Muscle of arm (tissue), 12 donors: ENCODE measurements around the gene STK16. TPM values are rescaled to one million over a fixed set of nuclear protein-coding genes. Genes with fewer than 3 reads are reported as not detected.
"Not testable (repeated sequence)": the region's sequence is repeated elsewhere in the genome, so short reads cannot be mapped to it uniquely, and the experiment has no call there.

ENCODE experiments used
- DNase-seq: peaks from one replicate; pipeline ENCODE4 v3.0.0-alpha.2; 2013
- polyA plus RNA-seq, 12 donors: library from polyadenylated mRNA; unstranded; fragments of 120-200 nt; gene quantifications; one replicate each; pipeline ENCODE4 v1.2.1, GENCODE V29; 2013; ENCODE audit not compliant: insufficient read length in 12 of 12

Gene STK16
- polyA plus RNA-seq, 12 donors, result 13.6 to 36.2 (median 17.0) TPM; not detected in 1

- DNase-seq, result peak; percentile 20
Observed at GRCh38 chr2:219230059-219230540, 15.2 kb upstream of the STK16 start.

- no peak for DNase-seq
Observed at GRCh38 chr2:219234331-219234730, 10.9 kb upstream of the STK16 start.

GRCh38 chr2:219243291-219243761 is 2.0 kb upstream of the STK16 start:
- DNase-seq, result no peak

- DNase-seq, result no peak
Observed at GRCh38 chr2:219244789-219245147, 511 bp upstream of the STK16 start.

- peak; percentile 19 for DNase-seq
Observed at GRCh38 chr2:219245899-219246230, 586 bp downstream of the STK16 start.

- no peak for DNase-seq
Observed at GRCh38 chr2:219246559-219246958, 1.3 kb downstream of the STK16 start.

GRCh38 chr2:219247678-219248642 is 2.7 kb downstream of the STK16 start:
- DNase-seq, result no peak

GRCh38 chr2:219248845-219249202 is 3.5 kb downstream of the STK16 start:
- DNase-seq, result no peak

- peak; percentile 30 for DNase-seq
Observed at GRCh38 chr2:219249203-219249980, 4.1 kb downstream of the STK16 start.

GRCh38 chr2:219250049-219250781 is 4.9 kb downstream of the STK16 start:
- no peak for DNase-seq

- no peak for DNase-seq
Observed at GRCh38 chr2:219251656-219252055, 6.4 kb downstream of the STK16 start.

GRCh38 chr2:219252084-219252483 is 6.8 kb downstream of the STK16 start:
- DNase-seq, result no peak

GRCh38 chr2:219252570-219252899 is 7.3 kb downstream of the STK16 start:
- DNase-seq, result no peak

GRCh38 chr2:219252900-219253752 is 7.8 kb downstream of the STK16 start, which contains the start of gene TUBA4B:
Gene TUBA4B (plus strand): TSS chr2:219253243. CDS start chr2:219253408, 165 bp downstream.
- peak; percentile 22 for DNase-seq

GRCh38 chr2:219253753-219254589 is 8.7 kb downstream of the STK16 start, which contains the start of gene TUBA4A:
Gene TUBA4A (minus strand): TSS chr2:219253918. CDS start chr2:219253858, 60 bp downstream.
- DNase-seq, result peak; percentile 18

GRCh38 chr2:219254590-219255201 is 9.4 kb downstream of the STK16 start:
- DNase-seq, result no peak

- not testable (repeated sequence) for DNase-seq
Observed at GRCh38 chr2:219258942-219259341, 13.7 kb downstream of the STK16 start.

GRCh38 chr2:219261024-219261855 is 16.0 kb downstream of the STK16 start:
- DNase-seq, result no peak
